ENCODE data around the gene TMEM82. TPM values are rescaled to one million over a fixed set of nuclear protein-coding genes. Genes with fewer than 3 reads are reported as not detected.

TMEM82 gene
- polyA plus RNA-seq, 3 donors = 2.9 to 6.3 (median 4.1) TPM

DNA sequence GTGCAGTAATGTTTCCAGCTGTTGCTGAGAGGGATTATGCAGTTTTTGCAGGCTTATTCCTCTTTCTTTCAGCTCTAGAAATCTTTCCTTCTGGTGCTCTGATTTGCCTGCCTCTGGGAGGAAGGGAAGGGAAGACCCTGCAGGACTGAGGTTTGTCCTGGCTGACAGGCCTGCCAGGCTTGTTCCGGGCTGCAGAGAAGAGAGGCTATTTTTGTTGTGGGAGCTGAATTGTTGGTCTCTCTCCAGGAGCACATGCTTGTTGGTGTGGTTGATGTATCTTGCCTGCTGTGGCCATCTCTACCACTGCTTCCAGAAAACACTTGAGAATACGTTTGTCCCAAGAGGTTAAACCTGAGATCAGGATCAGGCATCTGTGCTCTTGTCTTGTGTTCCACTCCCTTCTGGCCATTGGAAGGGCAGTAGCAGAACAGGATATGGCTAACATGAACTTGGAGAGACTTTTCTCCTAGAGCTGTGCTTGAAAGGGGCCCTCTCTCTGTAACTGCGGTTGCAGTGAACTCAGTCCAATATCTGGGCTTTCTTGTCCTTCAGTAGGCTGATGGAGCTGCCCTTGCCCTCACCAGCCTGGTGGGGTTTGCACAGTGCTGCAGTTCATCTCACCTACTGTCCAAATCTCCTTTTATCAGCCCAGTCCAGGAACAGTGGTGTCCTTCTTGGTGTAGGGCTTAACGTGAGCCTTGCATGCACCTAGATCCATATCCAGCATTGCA is 27.7 kb upstream of the TMEM82 start:
- DNase-seq (ENCODE audit: extremely low read depth in 1 of 11, low read depth in 9 of 11, low spot score in 4 of 11) = no peak

DNA sequence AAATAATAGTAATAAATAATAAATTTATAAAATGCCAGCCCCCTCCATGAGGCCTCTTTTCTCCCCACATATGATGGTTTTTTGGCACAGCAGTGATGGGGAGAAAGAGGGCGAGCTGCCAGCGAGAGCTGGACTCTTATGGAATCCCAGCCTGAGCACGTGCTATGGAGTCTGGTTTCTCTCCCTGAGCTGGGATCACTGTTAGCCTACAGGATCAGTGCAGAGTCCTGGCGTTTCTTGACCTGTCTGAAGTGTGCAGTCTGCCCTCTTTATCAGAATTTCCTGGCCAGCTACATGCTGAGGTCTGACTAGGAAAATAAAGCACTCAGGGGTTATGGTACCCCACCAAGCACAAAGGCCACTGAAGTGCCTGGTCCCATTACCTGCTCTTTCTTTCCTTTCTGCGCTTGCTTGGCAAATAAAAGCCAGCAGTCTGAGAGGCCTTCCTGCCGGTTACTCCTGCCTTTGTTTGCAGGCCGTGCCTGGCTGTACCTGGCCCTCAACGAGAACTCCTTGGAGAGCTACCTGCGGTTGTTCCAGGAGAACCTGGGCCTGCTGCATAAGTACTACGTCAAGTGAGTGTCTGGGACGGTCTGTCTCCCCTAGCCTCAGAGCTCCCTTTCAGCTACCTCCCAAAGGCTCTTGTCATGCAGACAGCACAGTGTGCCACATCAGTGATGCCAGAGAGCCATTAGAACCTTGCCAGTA is 24.7 kb upstream of the TMEM82 start:
- DNase-seq (ENCODE audit: extremely low read depth in 1 of 11, low read depth in 9 of 11, low spot score in 4 of 11) = no peak

- no peak for DNase-seq (ENCODE audit: extremely low read depth in 1 of 11, low read depth in 9 of 11, low spot score in 4 of 11)
Measured at GRCh38 chr1:15718199-15718601, 24.1 kb upstream of the TMEM82 start.

DNA sequence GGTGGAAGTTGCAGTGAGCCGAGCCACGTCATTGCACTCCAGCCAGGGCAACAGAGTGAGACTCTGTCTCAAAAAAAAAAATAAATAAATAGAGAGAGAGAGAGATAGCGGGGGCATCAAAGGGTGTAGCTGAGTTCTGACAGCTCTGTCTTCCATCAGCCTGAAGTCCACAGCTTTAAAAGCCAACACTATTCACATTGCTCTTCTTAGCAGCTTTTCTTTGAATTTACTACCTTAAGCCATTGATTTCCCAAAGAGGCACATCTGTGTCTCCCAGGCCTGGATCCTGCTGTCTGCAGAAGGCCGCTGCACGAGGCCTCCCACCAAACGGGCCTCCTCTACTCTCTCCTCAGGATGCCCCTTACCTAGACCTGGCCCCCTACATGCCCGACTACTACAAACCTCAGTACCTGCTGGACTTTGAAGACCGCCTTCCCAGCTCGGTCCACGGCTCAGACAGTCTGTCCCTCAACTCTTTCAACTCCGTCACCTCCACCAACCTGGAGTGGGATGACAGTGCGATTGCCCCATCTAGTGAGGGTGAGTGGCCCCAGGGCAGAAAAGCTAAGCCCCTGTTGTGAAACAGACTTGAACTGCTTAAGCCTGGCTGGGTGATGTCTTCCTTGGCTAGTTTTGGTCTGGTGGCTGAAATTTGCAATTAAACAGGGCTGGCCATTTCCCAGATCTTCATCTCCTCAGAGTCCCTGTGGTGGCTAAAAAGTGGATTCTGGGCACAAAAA is 22.7 kb upstream of the TMEM82 start:
- no peak for DNase-seq (ENCODE audit: extremely low read depth in 1 of 11, low read depth in 9 of 11, low spot score in 4 of 11)

DNA sequence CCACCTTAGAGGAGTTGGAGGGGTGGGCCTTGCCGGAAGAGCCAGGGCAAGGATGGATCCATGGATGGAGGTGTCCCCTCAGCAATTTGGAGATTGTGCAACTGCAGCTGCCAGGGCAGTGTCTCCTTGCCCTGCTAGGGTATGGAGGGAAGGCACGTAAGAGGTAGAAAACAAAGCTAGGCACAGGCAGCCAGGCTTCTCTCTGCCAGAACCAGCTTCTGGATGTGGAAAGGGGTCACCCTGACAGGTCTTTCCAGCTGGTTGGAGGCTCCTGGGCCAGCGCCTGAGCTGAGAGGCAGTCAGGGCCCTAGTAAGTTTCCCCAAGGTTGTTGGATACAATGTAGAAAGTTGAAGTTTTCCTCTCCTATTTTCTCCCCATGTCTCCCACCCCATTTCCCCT is 21.4 kb upstream of the TMEM82 start:
- no peak for DNase-seq (ENCODE audit: extremely low read depth in 1 of 11, low read depth in 9 of 11, low spot score in 4 of 11)

- DNase-seq (ENCODE audit: extremely low read depth in 1 of 11, low read depth in 9 of 11, low spot score in 4 of 11) = no peak
Measured at GRCh38 chr1:15722411-15722810, 19.9 kb upstream of the TMEM82 start.

- no peak for DNase-seq (ENCODE audit: extremely low read depth in 1 of 11, low read depth in 9 of 11, low spot score in 4 of 11)
Measured at GRCh38 chr1:15722836-15723532, 19.3 kb upstream of the TMEM82 start.

- DNase-seq (ENCODE audit: extremely low read depth in 1 of 11, low read depth in 9 of 11, low spot score in 4 of 11) = no peak
Measured at GRCh38 chr1:15723631-15724246, 18.6 kb upstream of the TMEM82 start.

- DNase-seq (ENCODE audit: extremely low read depth in 1 of 11, low read depth in 9 of 11, low spot score in 4 of 11) = no peak
Measured at GRCh38 chr1:15724949-15725880, 17.1 kb upstream of the TMEM82 start.

- no peak for DNase-seq (ENCODE audit: extremely low read depth in 1 of 11, low read depth in 9 of 11, low spot score in 4 of 11)
Measured at GRCh38 chr1:15726508-15726907, 15.8 kb upstream of the TMEM82 start.

DNA sequence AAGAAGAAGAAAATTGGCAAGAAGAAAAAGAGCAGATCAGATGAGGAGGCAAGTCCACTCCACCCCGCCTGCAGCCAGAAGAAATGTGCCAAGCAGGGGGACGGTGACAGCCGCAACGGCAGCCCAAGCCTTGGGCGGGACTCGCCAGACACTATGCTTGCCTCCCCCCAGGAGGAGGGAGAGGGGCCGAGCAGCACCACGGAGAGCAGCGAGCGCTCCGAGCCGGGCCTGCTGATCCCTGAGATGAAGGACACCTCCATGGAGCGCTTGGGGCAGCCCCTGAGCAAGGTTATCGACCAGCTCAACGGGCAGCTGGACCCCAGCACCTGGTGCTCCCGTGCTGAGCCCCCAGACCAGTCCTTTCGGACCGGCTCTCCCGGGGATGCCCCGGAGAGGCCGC is 15.3 kb upstream of the TMEM82 start:
- DNase-seq (ENCODE audit: extremely low read depth in 1 of 11, low read depth in 9 of 11, low spot score in 4 of 11) = no peak

DNA sequence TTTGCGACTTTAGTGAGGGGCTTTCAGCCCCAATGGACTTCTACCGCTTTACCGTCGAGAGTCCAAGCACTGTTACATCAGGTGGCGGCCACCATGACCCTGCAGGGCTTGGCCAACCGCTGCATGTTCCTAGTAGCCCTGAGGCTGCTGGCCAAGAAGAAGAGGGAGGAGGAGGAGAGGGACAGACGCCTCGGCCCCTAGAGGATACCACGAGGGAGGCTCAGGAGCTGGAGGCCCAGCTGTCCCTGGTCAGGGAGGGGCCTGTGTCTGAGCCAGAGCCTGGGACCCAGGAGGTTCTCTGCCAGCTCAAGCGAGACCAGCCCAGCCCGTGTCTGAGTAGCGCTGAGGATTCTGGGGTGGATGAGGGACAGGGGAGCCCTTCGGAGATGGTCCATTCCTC is 14.9 kb upstream of the TMEM82 start:
- DNase-seq (ENCODE audit: extremely low read depth in 1 of 11, low read depth in 9 of 11, low spot score in 4 of 11) = no peak

DNA sequence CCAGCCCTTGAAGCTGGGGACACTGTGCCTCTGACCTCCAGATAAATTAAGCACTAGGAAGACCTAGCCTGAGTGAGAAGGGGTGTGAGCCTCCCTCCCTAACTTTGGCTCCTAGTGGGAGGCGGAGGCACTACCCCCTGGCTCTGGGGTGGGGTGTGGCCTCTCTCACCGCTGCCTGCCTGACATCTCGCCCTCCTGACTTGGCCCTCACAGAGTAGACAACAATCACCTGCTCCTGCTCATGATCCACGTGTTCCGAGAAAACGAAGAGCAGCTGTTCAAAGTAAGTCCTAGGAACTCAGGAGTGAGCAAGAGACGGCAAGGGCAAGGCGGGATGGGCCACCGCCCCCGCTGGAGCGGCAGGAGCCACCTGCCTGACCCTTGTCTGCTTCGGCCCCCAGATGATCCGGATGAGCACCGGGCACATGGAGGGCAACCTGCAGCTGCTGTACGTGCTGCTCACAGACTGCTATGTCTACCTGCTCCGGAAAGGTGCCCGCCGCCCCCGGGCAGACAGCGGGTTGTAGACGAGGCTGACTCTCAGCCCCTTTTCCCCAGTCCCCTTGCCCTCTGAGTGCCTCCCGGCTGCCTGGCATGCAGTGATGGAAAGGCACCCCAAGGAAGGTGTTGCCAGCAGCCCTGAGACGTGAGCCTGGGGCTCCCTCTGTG is 14.3 kb upstream of the TMEM82 start:
- no peak for DNase-seq (ENCODE audit: extremely low read depth in 1 of 11, low read depth in 9 of 11, low spot score in 4 of 11)

GRCh38 chr1:15728937-15729657 is 13.2 kb upstream of the TMEM82 start:
- no peak for DNase-seq (ENCODE audit: extremely low read depth in 1 of 11, low read depth in 9 of 11, low spot score in 4 of 11)

GRCh38 chr1:15730423-15730822 is 11.9 kb upstream of the TMEM82 start:
- no peak for DNase-seq (ENCODE audit: extremely low read depth in 1 of 11, low read depth in 9 of 11, low spot score in 4 of 11)

- DNase-seq (ENCODE audit: extremely low read depth in 1 of 11, low read depth in 9 of 11, low spot score in 4 of 11) = no peak
Measured at GRCh38 chr1:15730936-15731335, 11.4 kb upstream of the TMEM82 start.

Measured in renal cortex interstitium (tissue), 11 donors.